Stimulated activated CD8-positive, alpha-beta memory T cell treated with anti-CD3 and anti-CD28 coated beads, Interleukin-4, amount 100 ng/mL, for 24 hours (primary cell): ENCODE measurements around the gene SLC9B1.
"Not testable (repeated sequence)": the region's sequence is repeated elsewhere in the genome, so short reads cannot be mapped to it uniquely, and the experiment has no call there.

Source experiments
- DNase-seq: peaks from one replicate; pipeline ENCODE4 v3.0.0-alpha.2; 2020; ENCODE audit warnings: low read depth

Gene SLC9B1

GRCh38 chr4:102878349-102878748 is 141.2 kb downstream of the SLC9B1 start:
- not testable (repeated sequence) for DNase-seq

- DNase-seq: not testable (repeated sequence)
Observed at GRCh38 chr4:102877477-102878106, 141.9 kb downstream of the SLC9B1 start.

DNA sequence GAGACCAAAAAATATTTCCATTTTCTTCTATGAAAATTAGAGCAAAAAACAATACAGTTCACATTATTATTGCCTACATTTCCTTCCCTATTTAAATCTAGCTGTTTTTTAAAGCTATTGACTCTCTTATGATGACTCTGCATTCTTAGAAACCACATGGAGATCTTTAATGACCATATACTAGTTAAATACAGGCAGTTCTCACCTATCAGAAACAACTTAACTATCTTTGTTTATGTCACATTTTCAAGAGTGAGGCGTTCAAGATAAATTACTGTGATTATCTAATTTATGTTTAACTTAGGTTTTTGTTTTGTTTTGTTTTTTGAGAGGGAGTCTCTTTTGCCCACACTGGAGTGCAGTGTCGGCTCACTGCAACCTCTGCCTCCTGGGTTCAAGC is 147.7 kb downstream of the SLC9B1 start:
- no peak for DNase-seq

DNA sequence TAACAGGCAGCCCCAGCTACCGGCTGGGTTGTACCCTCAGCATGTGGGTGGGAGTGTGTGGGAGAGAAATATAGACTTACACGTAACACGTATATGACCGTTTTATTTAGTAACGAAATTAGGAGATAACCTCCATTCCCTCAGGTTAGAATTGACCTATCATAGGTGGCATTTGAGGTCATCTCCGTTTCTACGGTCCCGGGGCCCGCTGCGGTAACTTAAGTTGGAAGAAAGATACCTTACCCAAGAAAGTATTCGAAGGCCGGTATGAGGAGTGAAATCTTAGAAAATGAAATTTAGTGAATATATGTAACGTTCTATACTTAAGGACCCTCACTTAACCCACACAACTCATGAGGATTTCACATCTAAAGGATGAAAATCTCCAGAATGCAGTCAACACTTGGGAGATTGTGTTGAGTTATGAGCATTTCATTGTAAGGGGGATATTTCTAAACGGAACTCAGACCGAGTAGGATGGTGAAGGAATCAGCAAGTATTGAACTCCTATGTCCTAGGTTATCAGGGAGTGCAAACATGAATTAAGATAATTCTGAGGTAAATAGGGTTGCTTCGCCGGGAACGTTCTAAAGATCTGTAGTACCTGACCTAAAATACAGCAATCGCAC is 149.8 kb downstream of the SLC9B1 start:
- DNase-seq: no peak

- DNase-seq: peak; percentile 83
Observed at GRCh38 chr4:102868781-102869568, 150.5 kb downstream of the SLC9B1 start, which contains the start of gene CISD2. TSS of gene CISD2 (plus strand) at chr4:102868992. CDS start at chr4:102869085, 93 bp downstream.

- DNase-seq: peak; percentile 4
Observed at GRCh38 chr4:102868153-102868780, 151.2 kb downstream of the SLC9B1 start.

GRCh38 chr4:102867278-102868152 is 152.0 kb downstream of the SLC9B1 start:
- DNase-seq: no peak

DNA sequence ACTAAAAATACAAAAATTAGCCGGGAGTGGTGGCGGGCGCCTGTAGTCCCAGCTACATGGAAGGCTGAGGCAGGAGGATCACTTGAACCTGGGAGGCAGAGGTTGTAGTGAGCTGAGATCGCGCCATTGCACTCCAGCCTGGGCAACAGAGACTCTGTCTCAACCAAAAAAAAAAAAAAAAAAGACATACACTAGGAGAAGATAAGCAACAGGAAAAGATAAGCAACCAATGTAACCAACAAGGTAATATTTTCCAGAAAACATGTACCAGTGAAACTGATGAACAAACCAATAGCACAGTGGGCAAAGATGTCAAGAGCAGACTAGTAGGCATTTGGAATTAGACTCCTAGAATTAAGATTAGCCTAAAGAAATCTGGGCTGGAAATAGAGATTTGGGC is 154.2 kb downstream of the SLC9B1 start:
- not testable (repeated sequence) for DNase-seq

GRCh38 chr4:102862747-102863146 is 156.8 kb downstream of the SLC9B1 start:
- no peak for DNase-seq

DNA sequence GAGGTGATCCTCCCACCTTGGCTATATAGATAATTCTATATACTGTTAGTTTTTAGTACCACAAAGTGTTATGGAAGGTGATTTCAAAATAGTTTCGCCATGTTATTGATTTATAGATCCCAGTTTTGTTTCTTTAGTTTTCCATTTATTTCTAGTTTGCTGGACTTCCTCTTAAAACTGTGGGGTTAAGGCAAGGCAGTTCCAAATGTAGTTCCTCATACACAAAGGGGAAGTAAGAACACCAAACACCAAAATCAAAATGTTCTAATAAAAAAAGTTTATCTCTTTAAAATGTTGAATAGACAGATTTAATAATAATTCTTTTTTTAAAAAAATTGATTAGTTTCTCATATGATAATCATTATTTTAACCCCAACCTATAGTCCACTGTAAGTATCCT is 157.5 kb downstream of the SLC9B1 start:
- no peak for DNase-seq

- DNase-seq: no peak
Observed at GRCh38 chr4:102860611-102861324, 158.7 kb downstream of the SLC9B1 start.

DNA sequence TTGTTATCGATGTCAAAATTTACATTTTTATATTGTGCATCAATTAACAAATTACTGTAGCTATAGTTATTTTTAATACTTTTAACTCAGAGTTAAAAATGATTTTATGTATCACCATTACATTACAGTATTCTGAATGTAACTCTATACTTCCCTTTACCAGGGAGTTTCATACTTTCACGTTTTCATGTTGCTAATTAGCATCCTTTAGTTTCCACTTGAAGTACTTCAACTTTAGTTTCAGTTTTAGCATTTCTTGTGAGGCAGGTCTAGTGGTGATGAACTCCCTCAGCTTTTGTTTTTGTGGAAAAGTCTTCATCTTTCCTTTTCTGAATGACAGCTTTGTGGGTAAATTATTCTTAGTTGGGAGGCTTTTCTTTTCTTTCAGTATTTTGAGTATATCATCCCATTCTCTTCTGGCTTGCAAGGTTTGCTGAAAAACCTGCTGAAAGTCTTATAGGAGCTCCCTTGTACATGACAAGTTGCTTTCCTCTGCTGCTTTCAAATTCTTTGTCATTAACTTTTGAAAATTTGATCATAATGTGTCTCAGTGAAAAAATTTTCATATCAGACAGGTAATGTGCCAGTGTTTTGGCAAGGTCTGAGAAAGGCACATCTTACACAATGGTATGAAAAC is 160.6 kb downstream of the SLC9B1 start:
- DNase-seq: no peak
